ENCODE data around the gene RIN2. TPM values are rescaled to one million over a fixed set of nuclear protein-coding genes. Genes with fewer than 3 reads are reported as not detected.

Gene RIN2
- total and polyA plus RNA-seq, 9 of the 15 experiments (the other 6 are each of a cell fraction or from before 2014, with no cell fraction given) = 0.09 TPM; not detected in 8

GRCh38 chr20:19784511-19785172 lies 26.6 kb downstream of the RIN2 start (continued):
- no peak for TF ChIP-seq ZBTB40 (IDR thresholded peaks at IDR 0.05)
- no peak for TF ChIP-seq ZBTB40 (CRISPR knock-in tag; IDR thresholded peaks at IDR 0.05)
- TF ChIP-seq SNRNP70 (optimal IDR thresholded peaks at IDR 0.05; ENCODE audit: low read depth, low read length) = no peak
- TF ChIP-seq TRIM28 (IDR thresholded peaks at IDR 0.05) = no peak
- TF ChIP-seq MCM3 (IDR thresholded peaks at IDR 0.05) = no peak
- no peak for TF ChIP-seq TBP (optimal IDR thresholded peaks at IDR 0.05; ENCODE audit: low read depth, low read length)
- TF ChIP-seq FOXK2 (conservative IDR thresholded peaks at IDR 0.05 in 1 of 2, IDR thresholded peaks at IDR 0.05 in 1 of 2; ENCODE audit: low read depth in 2 of 2) = no peak
- no peak for TF ChIP-seq PHTF2 (CRISPR knock-in tag; IDR thresholded peaks at IDR 0.05)
- TF ChIP-seq MED1 (CRISPR knock-in tag; IDR thresholded peaks at IDR 0.05; ENCODE audit: borderline replicate concordance) = no peak
- TF ChIP-seq JUND (IDR thresholded peaks at IDR 0.05; ENCODE audit: borderline replicate concordance, low read depth, low read length) = no peak
- no peak for TF ChIP-seq JUND (tag; IDR thresholded peaks at IDR 0.05; ENCODE audit: borderline replicate concordance, low read depth, low read length)
- TF ChIP-seq ZNF449 (CRISPR knock-in tag; IDR thresholded peaks at IDR 0.05) = no peak
- TF ChIP-seq RAD21 (CRISPR knock-in tag; conservative IDR thresholded peaks at IDR 0.05 in 1 of 2, IDR thresholded peaks at IDR 0.05 in 1 of 2) = peak; percentile 43 to 52
- no peak for TF ChIP-seq ZNF398 (CRISPR knock-in tag; IDR thresholded peaks at IDR 0.05)
- no peak for TF ChIP-seq PML (IDR thresholded peaks at IDR 0.05; ENCODE audit: low read length)
